DOHH2 (cell line): ENCODE data around the gene RNF26.

Experiments
- CTCF ChIP-seq: fragments of 200-600 bp; sonication (generic); IDR thresholded peaks from one replicate; pipeline ENCODE4 v1.5.1; 2014; ENCODE audit warnings: antibody characterized with exemption, mild to moderate bottlenecking, low read depth, low read length; ENCODE audit not compliant: poor library complexity, severe bottlenecking
- EZH2phosphoT487 ChIP-seq: fragments of 200-600 bp; sonication (generic); IDR thresholded peaks from 2 replicates; pipeline ENCODE4 v1.6.1; 2017; ENCODE audit warnings: borderline replicate concordance, mild to moderate bottlenecking, antibody characterized with exemption, low read length, moderate library complexity, mixed read lengths

GRCh38 chr11:119307974-119308373, 26.4 kb upstream of the RNF26 start:
- TF ChIP-seq CTCF (no peak), EZH2phosphoT487 (no peak)
